CD4-positive, alpha-beta T cell (primary cell): Measurements from ENCODE around the gene MYO1D. TPM values are rescaled to one million over a fixed set of nuclear protein-coding genes. Genes with fewer than 3 reads are reported as not detected.

Experiments
- ATAC-seq: fragments of 200-7000 bp; cut with Tn5 transposase; one replicate; pipeline ENCODE4 v1.10.0; 2022; ENCODE audit warnings: mild to moderate bottlenecking; ENCODE audit not compliant: poor library complexity
- CTCF ChIA-PET: fragments of 350-600 bp; sonication (Branson Sonifier 250); formaldehyde crosslinking; loops from one replicate; lab custom pipeline; 2021; ENCODE audit warnings: antibody characterized with exemption, inconsistent platforms; lab: Charles Lee
- POLR2A ChIA-PET: fragments of 350-600 bp; sonication (Branson Sonifier 250); formaldehyde crosslinking; loops from one replicate; lab custom pipeline; 2021; ENCODE audit warnings: antibody characterized with exemption, inconsistent platforms; lab: Charles Lee
- DNase-seq, 14 experiments: peaks; one replicate each; pipeline ENCODE4 v3.0.0-alpha.2; 2013 to 2020; ENCODE audit warnings: mixed read lengths in 2 of 14
- H3K27ac ChIP-seq, 2 donors: one replicate each; pipeline versions ENCODE4 v1.5.1 to v1.7.0; 2013; ENCODE audit warnings: low read length in 2 of 2, low read depth in 1 of 2, mild to moderate bottlenecking in 1 of 2
- H3K27me3 ChIP-seq, 2 experiments: 1 replicate in 1 of 2; 2 replicates in 1 of 2; pipeline versions ENCODE4 v1.6.1 to v1.7.0; 2013; ENCODE audit warnings: low read length in 2 of 2, control low read depth in 1 of 2, mild to moderate bottlenecking in 1 of 2, moderate library complexity in 1 of 2; ENCODE audit not compliant: insufficient read depth in 2 of 2, control insufficient read depth in 1 of 2
- H3K36me3 ChIP-seq: one replicate; pipeline ENCODE4 v1.6.1; 2013; ENCODE audit warnings: low read length, control low read depth; ENCODE audit not compliant: insufficient read depth
- H3K4me1 ChIP-seq: one replicate; pipeline ENCODE4 v1.6.1; 2013; ENCODE audit warnings: low read length, control low read depth; ENCODE audit not compliant: insufficient read depth
- H3K4me3 ChIP-seq: one replicate; pipeline ENCODE4 v1.5.1; 2013; ENCODE audit warnings: mild to moderate bottlenecking, low read length, moderate library complexity
- H3K9me3 ChIP-seq, 2 experiments: 1 replicate in 1 of 2; 2 replicates in 1 of 2; pipeline versions ENCODE4 v1.6.1 to v1.7.0; 2013; ENCODE audit warnings: low read length in 2 of 2, mild to moderate bottlenecking in 2 of 2, control low read depth in 1 of 2, moderate library complexity in 1 of 2; ENCODE audit not compliant: control insufficient read depth in 1 of 2, insufficient read depth in 1 of 2
- H3K27ac Mint-ChIP-seq: one replicate; pipeline ENCODE4 v1.8.0; 2020; ENCODE audit warnings: mixed read lengths
- H3K27me3 Mint-ChIP-seq: one replicate; pipeline ENCODE4 v1.8.0; 2021; ENCODE audit warnings: mixed read lengths
- H3K36me3 Mint-ChIP-seq: one replicate; pipeline ENCODE4 v1.8.0; 2021; ENCODE audit warnings: low read depth, mixed read lengths
- H3K4me1 Mint-ChIP-seq: one replicate; pipeline ENCODE4 v1.8.0; 2021; ENCODE audit warnings: low read depth, mixed read lengths
- H3K4me3 Mint-ChIP-seq: one replicate; pipeline ENCODE4 v1.8.0; 2020; ENCODE audit warnings: mild to moderate bottlenecking, mixed read lengths
- H3K9me3 Mint-ChIP-seq: one replicate; pipeline ENCODE4 v1.8.0; 2020; ENCODE audit warnings: mixed read lengths
- intact Hi-C, 2 experiments: fragments of 100-400 bp; cut with DNase I in 1 of 2; cut with micrococcal nuclease in 1 of 2; formaldehyde crosslinking; loops; one replicate each; pipeline versions ENCODE4 v1.15.1 to v1.9.0; 2023 to 2025; cut with DNase I, micrococcal nuclease
- total RNA-seq, 174 experiments: library from RNA in 2 of 174; stranded (reverse) in 2 of 174; gene quantifications; one replicate each; pipeline ENCODE4 v1.2.3 and lab custom pipeline; 2021 to 2026
- TF ChIP-seq, protein P1 (sequence below): fragments of 200-600 bp; IDR thresholded peaks from one replicate; pipeline ENCODE4 v1.8.0; 2022; ENCODE audit warnings: antibody characterized with exemption, mild to moderate bottlenecking

Gene MYO1D
- total RNA-seq, 2 experiments from 2014 or later = 5.8 to 6.4 TPM

DNA sequence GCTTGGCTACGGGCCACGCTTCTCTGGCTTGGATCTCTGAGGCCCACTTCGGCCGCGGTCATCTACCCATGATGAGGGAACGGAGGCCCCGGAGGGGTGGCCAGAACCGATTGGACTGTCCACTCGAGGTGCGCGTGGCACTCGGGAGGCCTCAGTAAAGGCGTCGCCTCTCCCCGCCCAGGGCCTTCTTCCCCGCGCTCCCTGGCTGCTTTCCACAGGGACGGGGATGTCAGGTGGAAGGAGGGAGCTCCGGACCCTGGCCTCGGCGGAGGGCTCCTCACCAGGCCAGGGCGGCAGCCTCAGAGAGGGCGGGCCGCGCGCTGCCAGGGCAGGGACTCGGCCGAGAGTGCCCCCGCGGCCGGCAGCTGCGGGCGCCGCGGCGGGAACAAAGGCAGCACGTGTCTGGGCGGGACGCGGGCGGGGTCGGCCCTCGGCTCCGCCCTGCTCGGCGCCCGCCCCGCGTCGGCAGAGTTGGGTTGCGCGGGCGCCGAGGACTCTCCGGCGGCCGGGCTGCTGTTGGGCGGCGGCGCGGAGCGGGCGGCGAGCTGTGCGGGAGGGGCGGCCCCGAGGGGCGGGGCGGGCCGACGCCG lies 390.7 kb downstream of the MYO1D start:
- Histone ChIP-seq H3K9me3 (no peaks in the 10 kb centered on the region), H3K27me3 (no peaks in the 10 kb centered on the region), H3K27ac (peak overlapping the region; percentile 21), H3K4me3 (peak overlapping the region; percentile 38), H3K4me1 (peaks cover 42% of the 10 kb centered on the region), H3K36me3 (peaks cover 29% of the 10 kb centered on the region)
- peak; percentile 72 for ATAC-seq
- peaks cover 47% of the 10 kb centered on the region for H3K36me3 Mint-ChIP-seq
- DNase-seq = peak; percentile 51 to 93 (median 68)
- ChIA-PET POLR2A (interaction anchor here (0.7 to 8.1 kb wide), 20 partner anchors 9 to 391 kb away, joined by 3 to 152 read pairs (median 4); partner anchors contain the start of genes C17orf75, MYO1D and PSMD11), CTCF (interaction anchor here (0.9 to 5.0 kb wide), 7 partner anchors 23 to 173 kb away, joined by 3 to 28 read pairs (median 6); partner anchors contain the start of gene PSMD11)
- peak overlapping the region; percentile 90 for H3K4me3 Mint-ChIP-seq
- TF ChIP-seq, protein P1, sequence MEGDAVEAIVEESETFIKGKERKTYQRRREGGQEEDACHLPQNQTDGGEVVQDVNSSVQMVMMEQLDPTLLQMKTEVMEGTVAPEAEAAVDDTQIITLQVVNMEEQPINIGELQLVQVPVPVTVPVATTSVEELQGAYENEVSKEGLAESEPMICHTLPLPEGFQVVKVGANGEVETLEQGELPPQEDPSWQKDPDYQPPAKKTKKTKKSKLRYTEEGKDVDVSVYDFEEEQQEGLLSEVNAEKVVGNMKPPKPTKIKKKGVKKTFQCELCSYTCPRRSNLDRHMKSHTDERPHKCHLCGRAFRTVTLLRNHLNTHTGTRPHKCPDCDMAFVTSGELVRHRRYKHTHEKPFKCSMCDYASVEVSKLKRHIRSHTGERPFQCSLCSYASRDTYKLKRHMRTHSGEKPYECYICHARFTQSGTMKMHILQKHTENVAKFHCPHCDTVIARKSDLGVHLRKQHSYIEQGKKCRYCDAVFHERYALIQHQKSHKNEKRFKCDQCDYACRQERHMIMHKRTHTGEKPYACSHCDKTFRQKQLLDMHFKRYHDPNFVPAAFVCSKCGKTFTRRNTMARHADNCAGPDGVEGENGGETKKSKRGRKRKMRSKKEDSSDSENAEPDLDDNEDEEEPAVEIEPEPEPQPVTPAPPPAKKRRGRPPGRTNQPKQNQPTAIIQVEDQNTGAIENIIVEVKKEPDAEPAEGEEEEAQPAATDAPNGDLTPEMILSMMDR = no peak
- H3K4me1 Mint-ChIP-seq = peaks cover 55% of the 10 kb centered on the region
- H3K27me3 Mint-ChIP-seq = no peaks in the 10 kb centered on the region
- intact Hi-C loops = loop anchor here (10.0 kb wide), 1 partner anchor 389 kb away; the partner anchor contains the start of gene MYO1D (in 2 of the 2)
- peak overlapping the region; percentile 62 for H3K27ac Mint-ChIP-seq
- no peaks in the 10 kb centered on the region for H3K9me3 Mint-ChIP-seq

DNA sequence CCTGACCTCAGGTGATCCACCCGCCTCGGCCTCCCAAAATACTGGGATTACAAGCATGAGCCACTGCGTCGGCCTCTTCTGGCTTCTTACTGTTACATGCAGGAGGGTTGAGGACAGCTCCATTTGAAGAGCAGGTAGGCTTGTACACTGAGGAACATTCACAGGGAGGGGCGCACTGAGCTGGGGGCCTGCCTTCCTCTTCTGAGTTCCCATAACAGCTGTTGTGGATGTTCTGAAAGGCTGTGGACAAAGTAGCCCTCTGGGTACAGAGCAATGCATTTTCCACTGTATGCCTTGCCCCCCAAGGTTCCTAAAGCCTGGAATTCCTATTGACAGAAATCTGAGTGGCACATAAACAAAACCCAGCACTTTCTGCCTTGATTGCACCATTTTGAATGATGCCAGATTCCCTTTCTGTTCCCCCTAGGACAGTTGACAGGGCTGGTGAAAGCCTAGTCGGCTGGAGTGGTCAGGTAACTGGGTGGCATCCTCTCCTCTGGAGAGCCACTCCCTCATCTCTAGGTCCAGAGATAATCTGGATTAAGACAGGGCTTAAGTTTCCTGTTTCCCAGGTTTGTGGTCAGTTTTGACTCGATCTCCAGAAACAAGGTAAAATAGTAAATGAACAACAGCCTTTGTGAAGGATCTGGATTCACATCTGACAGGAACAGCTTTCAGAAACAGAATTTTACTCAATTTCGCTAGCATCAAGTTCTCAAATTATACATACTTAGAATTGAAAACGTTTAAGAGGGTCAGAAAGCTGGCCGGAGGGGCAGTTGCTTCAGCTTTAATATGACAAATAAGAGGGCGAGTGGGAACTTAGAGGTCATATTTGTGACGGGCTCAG lies 391.4 kb downstream of the MYO1D start:
- no peaks in the 10 kb centered on the region for H3K9me3 Mint-ChIP-seq
- TF ChIP-seq, protein P1 = no peak
- H3K9me3 ChIP-seq = no peaks in the 10 kb centered on the region
- H3K36me3 ChIP-seq = peaks cover 35% of the 10 kb centered on the region
- no peaks in the 10 kb centered on the region for H3K27me3 ChIP-seq
- H3K4me3 Mint-ChIP-seq = peak overlapping the region; percentile 90
- no peak for ATAC-seq
- no peak overlapping the region for H3K4me3 ChIP-seq
- H3K4me1 Mint-ChIP-seq = peaks cover 47% of the 10 kb centered on the region
- H3K27me3 Mint-ChIP-seq = no peaks in the 10 kb centered on the region
- peak overlapping the region; percentile 21 to 35 for H3K27ac ChIP-seq
- intact Hi-C loops = loop anchor here (10.0 kb wide), 1 partner anchor 389 kb away; the partner anchor contains the start of gene MYO1D (in 2 of the 2)
- DNase-seq = no peak
- peaks cover 40% of the 10 kb centered on the region for H3K4me1 ChIP-seq
- H3K27ac Mint-ChIP-seq = peak overlapping the region; percentile 62
- peaks cover 52% of the 10 kb centered on the region for H3K36me3 Mint-ChIP-seq
- POLR2A ChIA-PET = interaction anchor here (0.9 to 8.1 kb wide), 13 partner anchors 10 to 392 kb away, joined by 3 to 152 read pairs (median 8); partner anchors contain the start of genes MYO1D and PSMD11
- CTCF ChIA-PET = interaction anchor here (1.9 to 5.0 kb wide), 4 partner anchors 22 to 173 kb away, joined by 6 to 28 read pairs (median 20); partner anchors contain the start of gene PSMD11

DNA sequence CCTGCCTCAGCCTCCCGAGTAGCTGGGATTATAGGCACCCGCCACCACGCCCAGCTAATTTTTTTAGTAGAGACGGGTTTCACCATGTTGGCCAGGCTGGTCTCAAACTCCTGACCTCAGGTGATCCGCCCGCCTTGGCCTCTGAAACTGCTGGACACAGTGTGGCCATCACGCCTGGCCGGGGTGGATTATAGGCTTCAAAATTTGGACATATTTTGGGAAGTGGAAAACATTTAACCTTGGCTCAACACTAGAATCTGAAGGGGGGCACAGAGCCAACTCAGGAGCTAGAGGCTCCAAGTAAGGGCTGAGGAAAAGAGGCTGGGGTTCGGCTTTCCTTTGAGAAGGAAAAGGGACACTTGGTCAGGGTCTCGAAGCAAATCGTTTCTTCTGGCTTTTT lies 392.3 kb downstream of the MYO1D start:
- no peak overlapping the region for H3K27ac ChIP-seq
- DNase-seq (no peak), ATAC-seq (no peak)
- ChIA-PET CTCF (interaction anchor here (1.1 to 5.0 kb wide), 9 partner anchors 10 to 392 kb away, joined by 3 to 28 read pairs (median 6); partner anchors contain the start of genes MYO1D and PSMD11), POLR2A (interaction anchor here (1.2 to 5.2 kb wide), 7 partner anchors 13 to 40 kb away, joined by 3 to 51 read pairs (median 8); partner anchors contain the start of gene PSMD11)
- Mint-ChIP-seq H3K27me3 (no peaks in the 10 kb centered on the region), H3K27ac (peak overlapping the region; percentile 76), H3K36me3 (peaks cover 52% of the 10 kb centered on the region), H3K9me3 (no peaks in the 10 kb centered on the region), H3K4me3 (peak overlapping the region; percentile 69), H3K4me1 (peaks cover 39% of the 10 kb centered on the region)
- TF ChIP-seq, protein P1 = no peak
- H3K4me3 ChIP-seq = no peak overlapping the region
- H3K9me3 ChIP-seq = no peaks in the 10 kb centered on the region
- intact Hi-C loops = loop anchor here (10.0 kb wide), 1 partner anchor 390 kb away; the partner anchor contains the start of gene MYO1D (in 2 of the 2)
- peaks cover 37% of the 10 kb centered on the region for H3K36me3 ChIP-seq
- peaks cover 32% of the 10 kb centered on the region for H3K4me1 ChIP-seq
- H3K27me3 ChIP-seq = no peaks in the 10 kb centered on the region
